A549 treated with Hydrocortisone at 1 μM for 4 hours (cell line): ENCODE measurements around the gene GNAQ. TPM values are rescaled to one million over a fixed set of nuclear protein-coding genes. Genes with fewer than 3 reads are reported as not detected.

ENCODE experiments used
- total RNA-seq: library from RNA; stranded (reverse); fragments of 200-300 nt; extraction: Qiagen RNA extraction; gene quantifications from 5 replicates; pipeline ENCODE4 v1.2.3, GENCODE V29; 2022

GNAQ gene
- 11.9 to 20.0 TPM (median 16.5 TPM) in 5 replicates for total RNA-seq

DNA sequence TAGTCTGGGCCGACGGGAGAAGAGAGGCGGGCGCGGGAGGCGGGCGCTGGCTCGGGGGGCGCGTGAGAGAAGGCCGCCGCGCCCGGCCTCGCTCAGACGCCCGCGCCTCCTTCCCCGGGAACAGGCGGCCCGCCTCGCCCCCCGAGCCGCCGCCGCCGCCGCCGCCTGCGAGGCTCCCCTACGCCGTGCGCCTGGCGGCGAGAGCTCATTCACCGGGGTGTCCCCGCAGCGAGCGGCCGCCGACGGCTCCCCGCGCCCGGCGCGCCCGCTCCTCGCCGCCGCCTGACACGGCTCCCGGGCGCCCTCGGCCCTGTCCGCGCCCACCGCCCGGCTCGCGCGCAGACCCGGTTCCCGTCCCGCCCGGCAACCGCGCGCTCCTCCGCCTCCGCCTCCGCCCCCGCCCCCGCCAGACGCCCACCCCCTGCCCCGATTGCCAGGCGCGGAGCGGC is at the start of gene GNAQ:
Gene GNAQ, minus strand, starts transcription at position 368 of the 449 bp plus-strand sequence. CDS start 576 bp downstream, outside the sequence.

Other genes starting within 250 kb of the GNAQ start
- 16.8 to 20.6 TPM (median 17.2 TPM) in 5 replicates for gene CEP78, start 204.3 kb upstream of the GNAQ start, total RNA-seq